HG03571 (cell line): ENCODE results near the gene LRRC70.
"Not testable (repeated sequence)": the region's sequence is repeated elsewhere in the genome, so short reads cannot be mapped to it uniquely, and the experiment has no call there.

Experiments
- ATAC-seq: cut with Tn5 transposase; IDR thresholded peaks from one replicate; pipeline ENCODE4 v1.9.1; 2021; ENCODE audit not compliant: unreplicated experiment

LRRC70 gene

DNA sequence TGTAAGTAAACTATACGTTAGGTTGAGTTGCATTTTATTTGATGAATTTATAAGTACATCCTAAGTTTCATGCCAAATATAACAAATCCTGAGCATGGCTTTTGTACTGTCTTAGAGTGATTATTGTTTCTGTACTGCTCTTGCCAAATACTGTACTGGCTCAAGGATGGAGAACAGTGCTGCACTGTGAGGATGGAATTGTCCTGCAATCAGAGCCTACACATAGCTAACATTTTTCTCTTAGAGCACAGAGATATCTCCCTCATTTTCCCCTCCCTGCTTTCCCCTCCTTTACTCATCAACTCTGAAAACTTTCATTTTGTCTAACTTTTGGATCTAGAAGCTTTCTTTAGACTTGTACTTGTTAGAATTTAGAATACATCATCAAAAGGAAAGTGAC is 28.3 kb downstream of the LRRC70 start:
- no peak for ATAC-seq

DNA sequence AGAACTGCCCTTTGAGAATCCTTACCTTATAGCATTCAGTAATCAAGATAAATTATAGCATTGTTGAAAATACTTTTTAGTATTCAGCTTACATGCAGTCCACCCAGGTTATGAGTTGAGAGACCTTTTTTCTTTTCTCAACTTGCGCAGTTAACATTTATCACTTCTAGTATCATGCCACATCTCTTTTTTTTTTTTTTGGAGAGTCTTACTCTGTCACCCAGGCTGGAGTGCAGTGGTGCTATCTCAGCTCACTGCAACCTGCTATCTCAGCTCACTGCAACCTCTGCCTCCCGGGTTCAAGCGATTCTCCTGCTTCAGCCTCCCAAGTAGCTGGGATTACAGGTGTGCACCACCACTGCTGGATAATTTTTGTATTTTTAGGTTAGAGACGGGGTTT is 29.0 kb downstream of the LRRC70 start:
- ATAC-seq, result no peak

DNA sequence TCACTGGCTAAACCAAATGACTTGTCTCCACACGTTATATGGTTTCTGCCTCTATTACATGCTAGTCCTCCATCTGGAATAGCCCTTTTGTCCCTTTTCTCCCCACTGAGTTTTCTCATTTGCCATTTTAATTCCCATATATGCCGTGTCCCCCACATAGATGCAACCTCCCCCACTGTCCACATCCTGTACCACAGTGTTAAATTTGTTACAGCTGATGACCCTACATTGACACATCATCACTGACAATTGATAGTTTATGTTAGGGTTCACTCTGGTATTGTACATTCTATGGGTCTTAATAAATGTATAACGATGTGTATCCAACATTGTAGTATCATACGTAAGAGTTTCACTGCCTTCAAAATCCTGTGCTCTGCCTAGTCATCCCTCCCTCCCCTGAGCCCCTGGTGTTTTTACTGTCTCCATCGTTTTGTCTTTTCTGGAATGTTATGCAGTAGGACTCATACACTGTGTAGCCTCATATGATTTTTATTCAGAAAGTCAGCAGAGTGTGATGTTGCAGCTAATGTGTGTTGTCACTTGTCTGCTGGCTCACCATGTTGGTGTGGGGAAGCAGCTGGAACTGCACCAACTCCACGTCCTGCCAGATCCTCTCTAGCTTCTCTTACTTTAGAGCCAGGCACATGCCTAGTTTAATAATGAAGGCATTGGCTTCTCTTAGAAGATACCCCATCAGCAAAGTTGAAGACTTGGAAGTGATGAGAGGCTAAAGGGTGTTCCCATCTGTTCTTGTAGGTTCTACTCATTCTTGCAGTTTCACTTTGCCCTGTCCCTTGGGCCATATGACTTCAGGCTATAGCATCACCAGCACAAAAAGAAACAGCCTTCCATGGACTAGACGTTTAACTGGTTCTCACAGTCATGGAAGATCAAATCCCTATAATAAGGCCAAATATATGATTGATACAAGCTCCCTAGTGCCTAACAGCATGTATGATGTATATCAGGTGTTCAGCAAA is 30.2 kb downstream of the LRRC70 start:
- no peak for ATAC-seq

DNA sequence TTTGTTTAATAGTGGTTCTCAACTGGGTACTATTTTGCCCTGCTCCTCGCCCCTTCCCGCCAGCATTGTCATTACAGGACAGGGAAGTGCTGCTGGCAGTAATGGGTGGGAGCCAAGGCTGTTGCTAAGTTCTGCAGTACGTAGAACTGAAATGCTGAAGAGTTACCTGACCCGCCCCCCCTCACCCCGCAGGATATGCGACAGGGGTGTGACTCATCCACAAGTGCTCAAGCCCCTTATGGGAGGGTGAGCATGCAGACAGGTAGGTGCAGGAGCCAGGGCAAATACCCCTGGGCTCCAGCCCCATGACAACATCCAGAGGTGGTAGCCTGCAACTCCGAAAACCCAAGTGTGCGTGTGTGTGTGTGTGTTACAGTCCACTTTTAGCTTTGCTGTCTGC is 35.7 kb downstream of the LRRC70 start:
- no peak for ATAC-seq

DNA sequence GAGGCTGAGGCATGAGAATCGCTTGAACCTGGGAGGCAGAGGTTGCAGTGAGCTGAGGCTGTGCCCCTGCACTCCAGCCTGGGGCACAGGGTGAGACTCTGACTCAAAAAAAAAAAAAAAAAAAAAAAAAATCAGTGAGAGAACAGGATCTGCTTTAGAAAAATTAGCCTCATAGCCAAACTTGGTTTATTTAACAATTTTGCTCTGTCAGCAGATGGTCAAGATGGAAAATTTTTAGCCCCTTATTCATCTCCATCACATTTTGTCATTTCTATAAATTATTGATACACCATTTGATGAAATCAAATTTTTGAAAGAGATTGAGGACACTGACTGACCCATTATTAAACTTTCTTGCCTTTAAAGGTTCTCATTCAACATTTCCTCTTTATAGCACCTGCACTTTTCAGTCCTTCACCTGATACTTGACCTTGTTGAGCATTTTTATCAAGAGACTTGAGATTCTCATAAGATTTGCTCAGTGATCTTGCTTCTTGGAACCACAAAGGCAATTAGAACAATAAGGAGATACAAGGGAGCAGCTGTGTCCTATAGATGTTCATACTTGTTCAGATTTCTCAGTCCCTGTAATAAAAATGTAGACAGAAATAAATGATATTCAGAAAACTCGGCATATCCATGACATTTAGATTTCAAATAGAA is 38.1 kb downstream of the LRRC70 start:
- no peak for ATAC-seq

DNA sequence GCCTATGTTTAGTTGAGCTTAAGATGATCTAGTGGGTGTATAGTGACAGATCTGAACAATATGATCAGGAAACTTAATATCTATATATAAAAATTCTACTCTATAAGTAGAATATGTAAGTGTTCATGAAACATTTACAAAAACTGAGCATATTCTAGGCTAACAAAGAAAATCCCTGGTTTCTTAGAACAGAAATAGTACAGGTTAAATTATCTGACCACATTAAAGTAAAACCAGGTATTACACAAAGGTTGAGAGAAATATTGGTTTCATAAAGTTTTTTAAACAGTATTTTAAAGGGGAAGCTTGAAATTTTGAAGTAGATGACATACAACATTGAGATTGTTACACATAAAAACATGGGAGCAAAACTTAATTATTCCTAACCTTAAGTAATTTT is 39.3 kb downstream of the LRRC70 start:
- no peak for ATAC-seq

DNA sequence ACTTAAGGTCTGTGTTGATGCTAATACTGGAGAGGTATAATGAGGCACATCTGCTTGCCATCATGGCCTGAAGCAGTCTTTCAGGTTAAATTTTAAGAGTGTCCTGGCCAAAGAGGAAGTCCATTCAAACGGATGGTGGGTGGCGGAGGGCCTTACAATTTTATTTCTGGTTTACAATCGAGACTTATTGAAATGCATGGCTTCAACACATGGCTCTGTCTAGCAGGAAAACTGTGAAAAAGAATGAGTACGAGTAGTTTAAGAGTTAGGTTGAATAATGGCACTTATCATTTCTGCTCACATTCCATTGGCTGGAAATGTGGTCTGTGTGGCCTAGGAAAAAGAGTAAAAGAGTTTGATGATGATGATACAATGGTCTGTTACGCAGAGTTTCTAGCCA is 42.1 kb downstream of the LRRC70 start:
- ATAC-seq, result no peak

DNA sequence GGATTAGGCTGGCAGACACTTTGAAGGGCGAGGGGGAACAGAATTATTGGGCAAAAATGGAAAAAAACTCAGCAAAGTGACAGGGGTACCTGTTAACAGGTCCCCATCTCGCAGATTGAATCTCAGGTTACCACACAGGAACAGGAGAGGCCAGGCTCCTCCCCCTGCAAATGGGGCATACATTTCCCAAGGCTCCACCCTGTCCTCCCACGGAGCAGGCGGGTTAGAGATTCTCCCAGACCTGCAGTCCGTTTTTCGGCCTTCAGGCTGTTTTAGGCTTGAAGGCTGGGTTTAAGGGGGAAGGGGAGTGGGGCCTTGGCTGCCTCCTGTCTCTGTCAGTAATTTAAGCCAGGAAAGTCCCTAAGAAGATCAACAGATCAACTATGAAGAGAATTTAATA is 42.7 kb downstream of the LRRC70 start:
- no peak for ATAC-seq

DNA sequence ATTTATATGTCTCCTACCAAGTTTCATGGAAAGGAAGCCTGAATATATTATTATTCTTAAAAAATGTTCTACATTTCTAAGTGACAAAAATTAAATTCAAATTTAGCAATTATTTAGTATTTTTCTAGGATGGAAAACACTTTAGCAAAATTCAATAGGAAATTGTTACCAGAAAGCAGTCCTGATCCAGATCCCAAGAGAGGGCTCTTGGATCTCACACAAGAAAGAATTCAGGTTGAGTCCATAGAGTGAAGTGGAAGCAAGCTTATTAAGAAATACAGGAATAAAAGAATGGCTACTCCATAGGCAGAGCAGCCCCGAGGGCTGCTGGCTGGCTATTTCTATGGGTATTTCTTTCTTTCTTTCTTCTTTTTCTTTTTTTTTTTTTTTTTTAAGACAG is 44.7 kb downstream of the LRRC70 start:
- no peak for ATAC-seq

DNA sequence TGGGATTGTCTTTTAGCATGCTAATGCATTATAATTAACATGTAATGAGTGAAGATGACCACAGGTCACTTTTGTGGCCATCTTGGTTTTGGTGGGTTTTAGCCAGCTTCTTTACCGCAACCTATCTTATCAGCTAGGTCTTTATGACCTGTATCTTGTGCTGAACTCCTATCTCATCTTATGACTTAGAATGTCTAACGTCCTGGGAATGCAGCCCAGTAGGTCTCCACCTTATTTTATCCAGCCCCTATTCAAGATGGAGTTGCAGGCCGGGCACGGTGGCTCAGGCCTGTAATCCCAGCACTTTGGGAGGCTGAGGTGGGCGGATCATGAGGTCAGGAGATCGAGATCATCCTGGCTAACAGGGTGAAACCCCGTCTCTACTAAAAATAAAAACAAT is 45.8 kb downstream of the LRRC70 start:
- ATAC-seq, result not testable (repeated sequence)

DNA sequence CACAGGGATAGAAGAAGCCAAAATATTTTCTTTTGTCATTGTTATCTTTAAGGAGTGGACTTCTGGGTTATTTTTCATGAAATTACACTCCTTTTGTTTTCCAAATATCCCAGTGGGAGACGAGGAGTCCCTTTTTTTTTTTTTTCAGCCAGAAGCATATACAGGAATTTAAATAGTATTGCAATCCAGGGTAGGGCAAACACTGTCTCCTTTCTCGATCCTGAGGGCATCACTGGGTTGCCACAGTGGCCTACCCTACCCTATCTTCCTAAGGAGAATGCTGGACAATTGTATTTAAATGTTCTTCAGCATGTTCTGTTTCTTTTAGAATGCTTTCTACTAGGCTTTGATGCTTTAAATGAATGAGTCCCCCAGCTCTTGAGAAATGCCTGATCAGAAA is 47.9 kb downstream of the LRRC70 start:
- ATAC-seq, result no peak

DNA sequence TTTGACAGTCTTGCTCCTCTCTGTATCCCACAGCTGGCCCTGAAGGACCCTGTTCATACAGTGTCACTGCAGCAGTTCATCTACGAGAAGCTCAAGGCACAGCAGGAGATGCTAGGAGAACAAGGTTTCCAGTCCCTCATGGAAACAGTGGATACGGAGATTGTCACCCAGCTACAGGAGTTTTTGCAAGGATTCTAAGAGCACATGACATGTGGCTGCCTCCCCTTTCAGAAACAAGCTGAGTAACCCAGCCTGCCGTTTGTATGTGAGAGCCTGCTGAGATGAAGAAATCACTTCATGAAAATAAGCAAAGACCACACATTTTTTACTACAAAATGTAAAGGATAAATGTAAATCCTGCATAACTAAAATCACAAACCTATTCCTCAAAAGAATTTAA is 48.5 kb downstream of the LRRC70 start:
- no peak for ATAC-seq

DNA sequence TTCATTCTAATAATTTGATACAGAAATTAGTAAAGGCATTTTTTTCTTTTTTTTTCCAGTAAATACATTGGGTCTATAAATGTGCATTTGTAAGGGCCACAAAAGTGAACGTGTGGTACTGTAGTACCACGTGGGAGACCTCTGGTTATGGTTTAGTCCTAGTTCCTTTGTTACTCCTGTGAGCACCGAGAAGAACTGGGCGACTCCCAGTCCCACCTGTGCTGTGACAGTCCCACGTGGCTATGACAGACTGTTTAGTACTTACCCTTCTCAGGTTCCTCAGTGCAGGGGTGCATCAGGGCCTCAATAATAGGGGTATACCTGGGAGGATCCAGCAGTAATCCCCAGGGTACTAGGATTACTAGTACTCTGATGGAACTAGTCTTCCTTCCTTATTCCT is 49.3 kb downstream of the LRRC70 start:
- ATAC-seq, result no peak
